HUES64 (cell line): Measurements from ENCODE around the gene PPM1H. TPM values are rescaled to one million over a fixed set of nuclear protein-coding genes. Genes with fewer than 3 reads are reported as not detected.

Experiments used
- H3K27ac ChIP-seq: 2 replicates; pipeline ENCODE4 v1.7.0; 2013; ENCODE audit warnings: low read depth, low read length, inconsistent platforms
- H3K27me3 ChIP-seq: 2 replicates; pipeline ENCODE4 v1.6.1; 2013; ENCODE audit warnings: mild to moderate bottlenecking, low read length; ENCODE audit not compliant: insufficient read depth
- H3K36me3 ChIP-seq: 2 replicates; pipeline ENCODE4 v1.6.1; 2013; ENCODE audit warnings: mild to moderate bottlenecking, low read length; ENCODE audit not compliant: insufficient read depth
- H3K4me1 ChIP-seq: 2 replicates; pipeline ENCODE4 v1.6.1; 2013; ENCODE audit warnings: mild to moderate bottlenecking, low read length, moderate library complexity; ENCODE audit not compliant: insufficient read depth
- H3K4me3 ChIP-seq: 2 replicates; pipeline ENCODE4 v1.5.1; 2013; ENCODE audit warnings: mild to moderate bottlenecking, low read length, moderate library complexity
- H3K9ac ChIP-seq: 2 replicates; pipeline ENCODE4 v1.6.1; 2013; ENCODE audit warnings: mild to moderate bottlenecking, low read depth, low read length
- H3K9me3 ChIP-seq: 2 replicates; pipeline ENCODE4 v1.6.1; 2013; ENCODE audit warnings: low read depth, low read length; ENCODE audit not compliant: insufficient read depth
- WGBS: fragments of 150-250, 120-280 bp; methylation state at CpG from one replicate; pipeline ENCODE4 v1.1.7; 2013; ENCODE audit warnings: missing lambda C conversion rate; 5-methylcytosine and 5-hydroxymethylcytosine counted together
- polyA plus RNA-seq, 2 experiments: library from polyadenylated mRNA; stranded (reverse); fragments of 50-300 nt; gene quantifications; one replicate each; pipeline ENCODE4 v1.2.3, GENCODE V29; 2013

Gene PPM1H, protein sequence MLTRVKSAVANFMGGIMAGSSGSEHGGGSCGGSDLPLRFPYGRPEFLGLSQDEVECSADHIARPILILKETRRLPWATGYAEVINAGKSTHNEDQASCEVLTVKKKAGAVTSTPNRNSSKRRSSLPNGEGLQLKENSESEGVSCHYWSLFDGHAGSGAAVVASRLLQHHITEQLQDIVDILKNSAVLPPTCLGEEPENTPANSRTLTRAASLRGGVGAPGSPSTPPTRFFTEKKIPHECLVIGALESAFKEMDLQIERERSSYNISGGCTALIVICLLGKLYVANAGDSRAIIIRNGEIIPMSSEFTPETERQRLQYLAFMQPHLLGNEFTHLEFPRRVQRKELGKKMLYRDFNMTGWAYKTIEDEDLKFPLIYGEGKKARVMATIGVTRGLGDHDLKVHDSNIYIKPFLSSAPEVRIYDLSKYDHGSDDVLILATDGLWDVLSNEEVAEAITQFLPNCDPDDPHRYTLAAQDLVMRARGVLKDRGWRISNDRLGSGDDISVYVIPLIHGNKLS
- polyA plus RNA-seq (2013, experiment 1 of 2), result 13.9 TPM
- polyA plus RNA-seq (2013, experiment 2 of 2), result 12.7 TPM

DNA sequence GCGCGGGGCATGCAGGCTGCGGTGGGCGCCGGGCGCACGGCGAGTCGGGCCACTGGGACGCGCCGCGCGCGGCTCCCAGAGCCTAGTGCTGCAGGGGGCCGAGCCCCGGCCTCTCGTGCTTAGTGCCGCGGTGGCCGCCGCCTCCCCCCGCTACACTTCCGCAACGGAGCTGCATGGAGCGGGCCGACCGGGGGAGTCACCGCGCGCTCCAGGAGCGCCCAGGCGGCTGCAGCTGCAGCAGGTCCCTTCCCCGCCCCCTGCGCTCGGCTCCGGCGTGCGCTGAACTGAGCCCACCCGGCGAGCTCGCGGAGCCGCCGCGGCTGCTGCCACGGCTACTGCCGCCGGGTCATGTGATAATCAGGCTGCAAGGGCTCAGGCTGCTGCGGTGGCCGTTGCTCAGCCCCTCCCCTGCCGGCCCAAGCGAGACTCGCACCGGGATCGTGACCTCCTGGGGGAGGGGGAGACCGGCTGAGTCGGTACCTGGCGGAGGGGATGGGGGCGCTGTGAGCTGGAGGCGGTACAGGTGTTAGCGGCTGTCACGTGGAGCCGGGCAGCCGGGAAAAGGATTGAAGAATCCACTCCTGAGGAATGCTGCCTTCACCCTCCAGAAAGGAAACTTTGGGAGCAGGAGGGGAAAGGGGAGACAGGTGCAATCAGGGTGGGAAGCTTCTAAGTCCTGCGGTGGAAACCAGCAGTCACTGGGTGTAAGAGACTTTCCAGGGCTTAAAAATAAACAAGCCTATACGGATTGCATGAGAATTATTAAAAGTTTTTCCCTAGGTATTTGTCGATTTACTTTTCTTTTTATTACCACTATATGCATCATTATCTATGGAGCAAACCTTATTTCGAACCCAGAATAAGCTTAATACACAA is at the start of gene PPM1H:
PPM1H (minus strand) TSS at position 352 of the 876 bp plus-strand sequence. CDS start 414 bp downstream, outside the sequence.
- H3K4me1 ChIP-seq, result peaks cover 30% of the 10 kb centered on the region
- peaks cover 10% of the 10 kb centered on the region; the same call in 1 of the 2 replicates for H3K27me3 ChIP-seq
- no peaks in the 10 kb centered on the region for H3K9me3 ChIP-seq
- H3K27ac ChIP-seq, result peak within 1 kb of the TSS; percentile 32; the same call in 1 of the 2 replicates
- under 1% methylated on average over 66 of the region's 69 CpGs for WGBS
- peak within 1 kb of the TSS; percentile 68 for H3K4me3 ChIP-seq
- H3K36me3 ChIP-seq, result no peaks in the 10 kb centered on the region
- peak within 1 kb of the TSS; percentile 66 for H3K9ac ChIP-seq

GRCh38 chr12:62983594-62983993 is 48.6 kb upstream of the PPM1H start:
- H3K36me3 ChIP-seq, result no peaks in the 10 kb centered on the region
- H3K4me3 ChIP-seq, result no peak overlapping the region
- no peaks in the 10 kb centered on the region for H3K27me3 ChIP-seq
- H3K4me1 ChIP-seq, result peaks cover 3% of the 10 kb centered on the region; the same call in 1 of the 2 replicates
- 47% methylated on average over 4 of the region's 4 CpGs for WGBS
- H3K9ac ChIP-seq, result no peak overlapping the region
- no peak overlapping the region for H3K27ac ChIP-seq
- H3K9me3 ChIP-seq, result no peaks in the 10 kb centered on the region

GRCh38 chr12:62978768-62979167 is 43.8 kb upstream of the PPM1H start:
- Histone ChIP-seq H3K4me1 (peaks cover 3% of the 10 kb centered on the region; the same call in 1 of the 2 replicates), H3K27ac (no peak overlapping the region)

DNA sequence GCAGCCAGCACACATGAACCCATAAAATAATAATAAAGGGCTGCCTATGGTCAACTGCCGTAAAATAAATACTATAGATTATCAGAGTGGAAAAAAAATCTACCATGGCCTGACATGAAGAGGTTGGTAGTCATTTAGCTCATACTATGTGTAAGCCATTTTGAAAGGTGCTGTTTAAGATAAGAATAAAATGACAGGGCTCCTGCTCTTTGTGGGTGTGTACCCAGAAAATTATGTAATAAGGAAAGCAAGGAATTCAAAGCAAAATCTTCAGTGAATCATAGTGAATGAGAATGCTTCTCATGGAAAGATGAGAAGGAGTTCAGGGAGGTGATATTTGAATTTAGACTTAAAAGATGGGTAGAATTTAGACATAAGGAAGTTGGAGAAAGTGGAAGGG is 42.9 kb upstream of the PPM1H start:
- Histone ChIP-seq H3K4me1 (no peaks in the 10 kb centered on the region), H3K9ac (no peak overlapping the region), H3K36me3 (no peaks in the 10 kb centered on the region), H3K27me3 (no peaks in the 10 kb centered on the region), H3K4me3 (no peak overlapping the region), H3K9me3 (no peaks in the 10 kb centered on the region), H3K27ac (no peak overlapping the region)
- 100% methylated on average over 1 of the region's 1 CpG for WGBS

More at GRCh38 chr12:62978768-62979167, 43.8 kb upstream of the PPM1H start:
- Histone ChIP-seq H3K9me3 (no peaks in the 10 kb centered on the region), H3K9ac (no peak overlapping the region), H3K36me3 (no peaks in the 10 kb centered on the region), H3K4me3 (no peak overlapping the region), H3K27me3 (no peaks in the 10 kb centered on the region)

- H3K9me3 ChIP-seq, result no peaks in the 10 kb centered on the region
- no peak overlapping the region for H3K4me3 ChIP-seq
- H3K36me3 ChIP-seq, result no peaks in the 10 kb centered on the region
- H3K27ac ChIP-seq, result no peak overlapping the region
- WGBS, result 95% methylated on average over 5 of the region's 5 CpGs
- no peaks in the 10 kb centered on the region for H3K4me1 ChIP-seq
- H3K9ac ChIP-seq, result no peak overlapping the region
- no peaks in the 10 kb centered on the region for H3K27me3 ChIP-seq
Measured at GRCh38 chr12:62977418-62977817, 42.5 kb upstream of the PPM1H start.

DNA sequence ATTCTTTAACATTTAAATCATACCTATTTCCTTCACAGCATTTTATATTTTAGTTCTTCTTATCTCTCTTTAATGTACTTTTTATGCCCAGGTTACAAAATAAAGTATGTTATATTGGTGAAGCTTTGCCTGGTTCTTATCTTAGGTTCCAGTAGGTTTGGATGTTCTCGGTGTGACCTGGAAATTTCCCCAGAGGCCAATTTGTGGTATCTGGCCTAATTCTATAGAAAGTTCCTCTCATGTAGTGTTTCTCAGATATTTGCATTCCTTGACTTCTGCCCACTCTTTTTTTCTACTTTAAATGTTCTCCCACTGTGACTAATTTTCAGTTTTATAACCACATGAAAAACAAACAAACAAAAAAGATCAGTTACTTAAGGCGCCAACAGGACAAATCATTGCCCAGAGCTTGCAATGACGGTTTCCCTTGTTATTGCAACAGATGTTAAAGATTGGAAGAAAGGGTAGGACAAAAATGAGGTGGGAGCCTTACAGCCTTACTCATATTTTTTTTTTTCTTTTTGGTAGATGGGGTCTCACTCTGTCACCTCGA is 41.2 kb upstream of the PPM1H start:
- H3K9me3 ChIP-seq, result no peaks in the 10 kb centered on the region
- H3K4me3 ChIP-seq, result no peak overlapping the region
- H3K4me1 ChIP-seq, result no peaks in the 10 kb centered on the region; the same call in 1 of the 2 replicates
- H3K27me3 ChIP-seq, result no peaks in the 10 kb centered on the region
- no peak overlapping the region for H3K9ac ChIP-seq
- H3K36me3 ChIP-seq, result no peaks in the 10 kb centered on the region
- WGBS, result 91% methylated on average over 4 of the region's 4 CpGs
- no peak overlapping the region for H3K27ac ChIP-seq

DNA sequence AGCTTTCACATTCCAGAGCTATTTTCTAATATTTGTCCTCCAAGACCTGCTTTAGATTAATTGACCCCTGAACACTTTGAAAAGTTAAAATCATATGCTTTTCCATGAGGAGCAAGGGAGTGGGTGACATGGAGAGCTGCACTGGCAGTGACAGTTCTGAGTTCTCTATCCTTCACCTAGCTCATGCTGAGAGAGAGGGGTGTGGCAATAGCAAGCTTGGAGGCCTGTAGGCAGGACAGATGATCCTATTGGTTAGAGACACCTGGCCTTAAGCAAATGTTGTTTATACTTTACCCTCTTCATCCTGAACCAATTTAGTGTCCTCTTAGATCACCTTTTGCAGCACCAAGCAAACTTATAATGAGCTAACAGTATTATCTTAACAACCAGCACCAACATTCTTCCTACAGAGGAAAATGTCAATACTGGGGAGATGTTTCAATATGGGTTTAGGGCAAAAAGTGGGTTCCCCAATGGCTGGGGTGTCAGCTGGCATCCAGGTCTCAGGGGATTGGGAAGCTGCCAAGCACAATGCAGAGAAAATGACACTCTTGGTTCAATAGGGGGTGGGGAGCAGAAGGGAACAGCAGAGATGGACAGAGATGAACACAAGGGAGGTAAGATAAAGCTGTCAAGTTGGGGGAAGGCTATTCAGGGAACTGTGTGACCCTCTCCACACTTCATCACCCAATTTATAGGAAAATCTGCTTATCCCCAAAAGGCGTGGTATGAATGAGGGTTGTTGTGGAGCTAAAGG is 37.0 kb upstream of the PPM1H start:
- no peaks in the 10 kb centered on the region for H3K9me3 ChIP-seq
- H3K4me3 ChIP-seq, result no peak overlapping the region
- 92% methylated on average over 1 of the region's 1 CpG for WGBS

DNA sequence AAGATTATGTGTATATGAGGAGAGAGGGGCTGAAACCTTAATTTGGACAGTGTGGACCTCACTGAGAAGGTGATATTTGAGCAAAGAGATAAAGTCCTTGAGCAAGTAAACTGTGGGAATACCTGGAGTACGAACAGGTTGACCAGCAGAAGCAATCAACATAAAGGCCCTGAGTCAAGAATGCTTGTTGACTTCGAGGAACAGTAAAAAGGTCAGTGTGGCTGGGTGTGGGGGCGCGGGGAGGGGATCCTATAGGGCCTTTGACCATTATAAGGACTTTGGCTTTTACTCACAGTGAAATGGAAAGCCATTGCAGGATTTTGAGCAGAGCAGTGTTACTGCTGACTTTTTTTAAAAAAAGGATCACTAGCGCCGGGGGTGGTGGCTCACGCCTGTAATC is 34.7 kb upstream of the PPM1H start:
- Histone ChIP-seq H3K9ac (no peak overlapping the region), H3K27me3 (no peaks in the 10 kb centered on the region), H3K4me1 (no peaks in the 10 kb centered on the region; the same call in 1 of the 2 replicates), H3K36me3 (no peaks in the 10 kb centered on the region), H3K4me3 (no peak overlapping the region), H3K9me3 (no peaks in the 10 kb centered on the region), H3K27ac (no peak overlapping the region)
- 92% methylated on average over 7 of the region's 7 CpGs for WGBS

More for the DNA sequence above, 37.0 kb upstream of the PPM1H start:
- Histone ChIP-seq H3K4me1 (no peaks in the 10 kb centered on the region; the same call in 1 of the 2 replicates), H3K27ac (no peak overlapping the region), H3K27me3 (no peaks in the 10 kb centered on the region), H3K36me3 (no peaks in the 10 kb centered on the region), H3K9ac (no peak overlapping the region)

- Histone ChIP-seq H3K36me3 (no peaks in the 10 kb centered on the region), H3K27me3 (no peaks in the 10 kb centered on the region), H3K9me3 (no peaks in the 10 kb centered on the region), H3K4me3 (no peak overlapping the region), H3K9ac (no peak overlapping the region), H3K4me1 (no peaks in the 10 kb centered on the region; the same call in 1 of the 2 replicates), H3K27ac (no peak overlapping the region)
- WGBS, result 89% methylated on average over 1 of the region's 2 CpGs
Measured at GRCh38 chr12:62967701-62968100, 32.8 kb upstream of the PPM1H start.

GRCh38 chr12:62966990-62967506 is 32.1 kb upstream of the PPM1H start:
- Histone ChIP-seq H3K9me3 (no peaks in the 10 kb centered on the region), H3K9ac (no peak overlapping the region), H3K4me3 (no peak overlapping the region), H3K4me1 (no peaks in the 10 kb centered on the region; the same call in 1 of the 2 replicates), H3K27ac (no peak overlapping the region), H3K27me3 (no peaks in the 10 kb centered on the region), H3K36me3 (no peaks in the 10 kb centered on the region)
